ENCODE measurements around the gene UROC1. TPM values are rescaled to one million over a fixed set of nuclear protein-coding genes. Genes with fewer than 3 reads are reported as not detected.

Gene UROC1
- total RNA-seq, 1 donor from 2014 or later = not detected

DNA sequence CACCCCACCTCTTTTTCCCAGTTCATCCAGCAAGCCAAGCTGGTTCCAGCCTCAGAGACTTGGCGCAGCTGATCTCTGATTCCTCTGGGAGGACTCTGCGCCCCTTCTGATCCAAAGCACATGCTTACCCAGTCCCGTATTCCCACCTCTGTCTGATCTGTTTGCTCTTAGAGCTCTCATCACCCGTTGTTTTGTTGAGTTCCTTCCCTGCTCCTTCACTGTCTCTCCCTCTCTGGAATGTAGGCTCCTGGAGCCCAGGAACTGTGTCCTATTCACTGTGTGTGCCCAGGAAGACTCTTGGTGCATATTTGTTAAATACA is 40.6 kb downstream of the UROC1 start:
- H3K36me3 ChIP-seq = no peaks in the 10 kb centered on the region
- H3K9me3 ChIP-seq = no peaks in the 10 kb centered on the region
- intact Hi-C loops (cut with DNase I) = loop anchor here (2.0 to 10.0 kb wide), 7 partner anchors 88 to 560 kb away; partner anchors contain the start of gene SLC41A3
- H3K27ac ChIP-seq = peak overlapping the region in 1 of 2 donors; percentile 83
- TF ChIP-seq, protein P1, sequence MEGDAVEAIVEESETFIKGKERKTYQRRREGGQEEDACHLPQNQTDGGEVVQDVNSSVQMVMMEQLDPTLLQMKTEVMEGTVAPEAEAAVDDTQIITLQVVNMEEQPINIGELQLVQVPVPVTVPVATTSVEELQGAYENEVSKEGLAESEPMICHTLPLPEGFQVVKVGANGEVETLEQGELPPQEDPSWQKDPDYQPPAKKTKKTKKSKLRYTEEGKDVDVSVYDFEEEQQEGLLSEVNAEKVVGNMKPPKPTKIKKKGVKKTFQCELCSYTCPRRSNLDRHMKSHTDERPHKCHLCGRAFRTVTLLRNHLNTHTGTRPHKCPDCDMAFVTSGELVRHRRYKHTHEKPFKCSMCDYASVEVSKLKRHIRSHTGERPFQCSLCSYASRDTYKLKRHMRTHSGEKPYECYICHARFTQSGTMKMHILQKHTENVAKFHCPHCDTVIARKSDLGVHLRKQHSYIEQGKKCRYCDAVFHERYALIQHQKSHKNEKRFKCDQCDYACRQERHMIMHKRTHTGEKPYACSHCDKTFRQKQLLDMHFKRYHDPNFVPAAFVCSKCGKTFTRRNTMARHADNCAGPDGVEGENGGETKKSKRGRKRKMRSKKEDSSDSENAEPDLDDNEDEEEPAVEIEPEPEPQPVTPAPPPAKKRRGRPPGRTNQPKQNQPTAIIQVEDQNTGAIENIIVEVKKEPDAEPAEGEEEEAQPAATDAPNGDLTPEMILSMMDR (IDR thresholded peaks at IDR 0.05) = no peak
- DNase-seq (ENCODE audit: low spot score in 2 of 2) = no peak
- no peaks in the 10 kb centered on the region for H3K27me3 ChIP-seq
- H3K4me1 ChIP-seq = peaks cover 22 to 29% of the 10 kb centered on the region in 2 donors
- peak overlapping the region in 1 of 2 donors; percentile 64 for H3K4me3 ChIP-seq

DNA sequence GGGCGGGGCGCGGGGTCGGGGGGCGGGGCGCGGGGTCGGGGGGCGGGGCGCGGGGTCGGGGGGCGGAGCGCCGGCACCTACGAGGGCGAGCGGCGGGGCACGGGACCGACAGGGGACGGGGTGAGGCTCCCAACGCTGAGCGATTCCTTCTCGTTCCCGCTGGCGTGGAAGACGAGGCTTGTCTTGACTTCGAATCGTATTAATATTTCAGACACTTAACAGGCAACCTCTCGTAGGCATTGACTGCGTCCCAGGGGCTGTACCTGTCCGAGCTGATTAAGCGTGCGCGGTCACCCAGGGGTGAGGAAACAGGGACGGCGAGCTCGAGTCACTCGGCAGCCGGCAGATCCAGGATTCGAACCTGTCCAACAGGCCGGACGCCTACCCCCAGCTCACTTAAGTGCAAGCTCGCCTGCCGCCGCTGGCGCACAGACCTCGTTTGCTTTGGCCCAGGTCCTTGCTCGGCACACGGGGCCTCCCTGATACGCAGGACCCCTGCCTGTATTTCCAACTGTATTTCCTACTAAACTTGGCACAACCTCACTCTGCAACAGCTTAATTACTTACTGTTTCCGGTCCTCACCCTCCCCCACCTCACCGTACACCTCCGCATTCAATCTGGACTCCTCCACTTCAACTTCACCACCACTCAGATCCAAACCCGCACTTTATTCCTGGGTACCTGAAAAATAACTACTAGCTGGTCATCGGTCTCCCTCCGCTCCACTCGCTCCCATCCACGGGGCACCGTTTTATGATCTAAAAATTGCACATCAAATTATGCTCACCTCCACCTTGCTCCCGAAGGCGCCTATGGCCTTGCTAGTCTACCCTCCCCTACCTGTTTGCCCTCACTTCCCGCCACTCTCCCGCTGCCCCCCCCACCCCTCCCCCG is 41.2 kb downstream of the UROC1 start:
- peaks cover under 1 to 5% of the 10 kb centered on the region in 2 donors for H3K36me3 ChIP-seq
- H3K4me3 ChIP-seq = peak overlapping the region; percentile 62 to 64
- DNase-seq (ENCODE audit: low spot score in 2 of 2) = peak; percentile 28 to 84
- intact Hi-C loops (cut with DNase I) = loop anchor here (2.0 to 10.0 kb wide), 7 partner anchors 88 to 559 kb away; partner anchors contain the start of gene SLC41A3
- peaks cover 25 to 34% of the 10 kb centered on the region in 2 donors for H3K4me1 ChIP-seq
- peak overlapping the region; percentile 83 to 88 for H3K27ac ChIP-seq
- no peaks in the 10 kb centered on the region for H3K9me3 ChIP-seq
- no peaks in the 10 kb centered on the region for H3K27me3 ChIP-seq
- TF ChIP-seq, protein P1 (IDR thresholded peaks at IDR 0.05) = no peak

DNA sequence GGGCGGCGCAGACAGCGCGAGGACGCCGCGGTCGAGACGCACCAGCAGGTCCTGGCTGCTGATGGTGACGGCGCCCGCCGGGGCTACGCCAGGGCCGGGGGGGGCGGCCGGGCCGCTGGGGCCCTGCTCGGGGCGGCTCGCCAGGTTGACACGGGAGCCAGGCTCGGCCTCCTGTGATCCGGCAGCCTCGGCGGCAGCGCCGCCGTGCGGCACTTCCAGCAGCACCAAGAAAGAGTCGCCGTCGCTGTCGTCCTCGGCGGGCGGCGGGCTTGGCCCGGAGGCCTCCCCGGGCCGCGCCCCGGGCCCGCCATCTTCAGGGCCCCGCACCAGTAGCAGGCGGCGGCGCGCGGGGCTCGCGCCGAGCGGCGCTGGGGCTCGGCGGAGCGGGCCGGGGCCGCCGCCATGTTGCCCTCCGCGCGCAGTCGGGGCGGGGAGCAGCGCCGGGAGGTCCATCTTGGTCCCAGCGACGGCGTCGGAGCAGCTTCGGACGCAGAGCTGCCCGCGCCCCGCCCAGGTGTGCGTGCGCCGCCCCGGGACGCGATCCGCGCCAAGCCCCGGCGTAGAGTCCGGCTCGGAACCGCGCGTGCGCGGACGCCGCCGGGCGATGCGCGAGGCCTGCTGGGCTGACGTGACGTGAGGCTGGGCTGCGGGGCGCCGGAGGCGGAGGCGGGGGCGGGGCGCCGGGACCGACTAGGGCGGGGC is 42.0 kb downstream of the UROC1 start, which contains the start of gene ZXDC:
Gene ZXDC (minus strand): TSS at position 479 of the 702 bp plus-strand sequence. CDS start 26 bp downstream, at position 453.
- DNase-seq (ENCODE audit: low spot score in 2 of 2) = peak; percentile 69 to 97
- H3K27me3 ChIP-seq = no peaks in the 10 kb centered on the region
- intact Hi-C loops (cut with DNase I) = loop anchor here (1.0 to 10.0 kb wide), 9 partner anchors 87 to 558 kb away; partner anchors contain the start of genes KLF15 and SLC41A3
- no peaks in the 10 kb centered on the region for H3K9me3 ChIP-seq
- peaks cover 27 to 35% of the 10 kb centered on the region in 2 donors for H3K4me1 ChIP-seq
- H3K4me3 ChIP-seq = peak within 1 kb of the TSS; percentile 63 to 71
- TF ChIP-seq, protein P1 (IDR thresholded peaks at IDR 0.05) = peak; percentile 14 to 49 (median 37)
- H3K36me3 ChIP-seq = peaks cover 9 to 14% of the 10 kb centered on the region in 2 donors
- peak within 1 kb of the TSS; percentile 88 to 99 for H3K27ac ChIP-seq

DNA sequence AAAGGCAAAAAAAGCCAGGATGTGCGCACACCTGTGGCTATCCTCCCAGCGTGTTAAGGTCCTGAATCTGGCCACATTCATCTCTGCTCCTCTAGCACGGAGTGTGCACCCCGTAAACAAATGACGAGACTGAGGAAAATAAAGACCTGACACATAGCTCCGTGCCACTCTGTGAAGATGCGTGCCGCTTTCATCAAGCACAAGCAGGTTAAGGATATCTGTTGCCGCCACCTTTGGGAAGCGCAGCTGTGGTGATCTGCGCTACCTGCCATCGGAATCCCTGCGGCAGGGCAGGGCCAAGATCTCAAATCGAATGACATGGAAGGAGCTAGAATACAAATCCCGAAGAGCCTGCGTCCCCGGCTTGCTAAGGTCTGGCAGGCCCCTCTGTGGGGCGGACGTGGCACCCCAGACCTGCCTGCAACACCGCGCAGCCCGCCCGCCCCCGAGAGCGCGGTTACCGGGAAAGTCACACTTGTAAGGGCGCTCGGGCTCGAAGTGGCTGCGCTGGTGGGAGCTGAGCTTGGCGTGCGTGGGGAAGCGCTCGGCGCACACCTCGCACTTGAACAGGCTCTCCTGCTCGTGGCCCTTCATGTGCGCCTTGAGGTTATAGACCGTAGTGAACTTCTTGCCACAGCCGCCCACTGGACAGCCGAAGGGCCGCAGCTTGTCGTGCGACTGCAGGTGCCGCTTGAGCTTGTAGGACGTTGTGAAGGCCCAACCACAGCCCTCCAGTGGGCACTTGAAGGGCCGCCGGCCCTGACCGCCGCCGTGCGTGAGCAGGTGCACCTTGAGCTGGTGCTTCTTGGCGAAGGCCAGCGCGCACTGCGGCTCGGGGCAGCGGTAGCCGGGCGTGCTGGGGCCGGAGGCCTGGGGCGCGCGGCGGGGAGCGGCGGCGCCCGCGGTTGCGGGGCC is 42.8 kb downstream of the UROC1 start:
- intact Hi-C loops (cut with DNase I) = loop anchor here (1.0 to 10.0 kb wide), 8 partner anchors 118 to 557 kb away; partner anchors contain the start of genes KLF15 and SLC41A3
- Histone ChIP-seq H3K27ac (peak overlapping the region; percentile 85 to 99), H3K4me3 (peak overlapping the region; percentile 63 to 71), H3K4me1 (peaks cover 27 to 35% of the 10 kb centered on the region in 2 donors), H3K27me3 (no peaks in the 10 kb centered on the region), H3K9me3 (no peaks in the 10 kb centered on the region), H3K36me3 (peaks cover 17 to 22% of the 10 kb centered on the region in 2 donors)
- TF ChIP-seq, protein P1 (IDR thresholded peaks at IDR 0.05) = no peak
- DNase-seq (ENCODE audit: low spot score in 2 of 2) = peak in 1 of 2 donors; percentile 74

Measured in ascending aorta (tissue), 2 donors.